Endothelial cell of umbilical vein (primary cell): ENCODE data around the gene DEXI. TPM values are rescaled to one million over a fixed set of nuclear protein-coding genes. Genes with fewer than 3 reads are reported as not detected.

Experiments
- BruUV-seq: library from RNA; stranded (reverse); fragments of 400-500 nt; replicated peaks from 2 replicates; lab custom pipeline; 2021; lab: Mats Ljungman, UMichigan
- CTCF ChIA-PET: fragments of 300-600, 350-600 bp; sonication (Branson Sonifier 250); formaldehyde crosslinking; loops from one replicate; lab custom pipeline; 2021; ENCODE audit warnings: antibody characterized with exemption, inconsistent platforms; lab: Charles Lee
- POLR2A ChIA-PET: fragments of 300-600, 350-600 bp; sonication (Branson Sonifier 250); formaldehyde crosslinking; loops from one replicate; lab custom pipeline; 2021; ENCODE audit warnings: antibody characterized with exemption, inconsistent platforms; lab: Charles Lee
- DNase-seq: peaks from one replicate; pipeline ENCODE4 v3.0.0-alpha.2; 2011; ENCODE audit warnings: low read depth, low spot score
- FAIRE-seq: peaks from 2 replicates; lab custom pipeline; 2011; peaks lifted over from hg19 to GRCh38; lab: Jason Lieb, UNC
- H2AFZ ChIP-seq: 2 replicates; pipeline ENCODE4 v1.6.0; 2012; ENCODE audit warnings: low read depth, low read length, control low read depth, inconsistent platforms
- H3K27ac ChIP-seq: 2 replicates; pipeline ENCODE4 v1.5.1; 2011; ENCODE audit warnings: low read depth, mild to moderate bottlenecking, control low read depth, low read length, moderate library complexity; ENCODE audit not compliant: insufficient read depth
- H3K27me3 ChIP-seq, 2 experiments: 2 replicates each; pipeline versions ENCODE4 v1.6.0 to v1.6.1; 2011; ENCODE audit warnings: low read length in 2 of 2, mixed read lengths in 1 of 2; ENCODE audit not compliant: control insufficient read depth in 2 of 2, insufficient read depth in 2 of 2
- H3K36me3 ChIP-seq, 2 experiments: 2 replicates in 1 of 2; 3 replicates in 1 of 2; pipeline ENCODE4 v1.5.1; 2011; ENCODE audit warnings: low read length in 2 of 2, mild to moderate bottlenecking in 1 of 2, moderate library complexity in 1 of 2; ENCODE audit not compliant: control insufficient read depth in 2 of 2, insufficient read depth in 2 of 2; ENCODE audit errors: extremely low read depth in 1 of 2
- H3K4me1 ChIP-seq: 3 replicates; pipeline ENCODE4 v1.5.1; 2011; ENCODE audit warnings: mild to moderate bottlenecking, low read length; ENCODE audit not compliant: control insufficient read depth, insufficient read depth; ENCODE audit errors: extremely low read depth
- H3K4me2 ChIP-seq: 2 replicates; pipeline ENCODE4 v1.6.1; 2011; ENCODE audit warnings: low read length, control low read depth, mixed read lengths; ENCODE audit not compliant: insufficient read depth
- H3K4me3 ChIP-seq, 3 experiments: fragments of 200-600 bp in 1 of 3; sonication (generic), shearing (Covaris generic) in 1 of 3; replicated peaks in 1 of 3; 2 replicates each; pipeline ENCODE4 v1.5.1; 2011 to 2016; ENCODE audit warnings: control low read depth in 3 of 3, low read length in 3 of 3, mild to moderate bottlenecking in 2 of 3, inconsistent platforms in 1 of 3, low read depth in 1 of 3, moderate library complexity in 1 of 3; ENCODE audit not compliant: insufficient read depth in 1 of 3
- H3K79me2 ChIP-seq: 2 replicates; pipeline ENCODE4 v1.6.0; 2012; ENCODE audit warnings: low read length, inconsistent platforms; ENCODE audit not compliant: control insufficient read depth, insufficient read depth
- H3K9ac ChIP-seq: replicated peaks from 2 replicates; pipeline ENCODE3; 2011; ENCODE audit warnings: low read length, control low read depth; ENCODE audit not compliant: insufficient read depth; ENCODE audit errors: extremely low read depth
- H3K9me1 ChIP-seq: replicated peaks from 3 replicates; pipeline ENCODE4 v1.6.0; 2011; ENCODE audit warnings: mild to moderate bottlenecking, low read length; ENCODE audit not compliant: control insufficient read depth, insufficient read depth; ENCODE audit errors: extremely low read depth
- H3K9me3 ChIP-seq: replicated peaks from 2 replicates; pipeline ENCODE4 v1.5.1; 2012; ENCODE audit warnings: low read length, inconsistent platforms; ENCODE audit not compliant: control insufficient read depth, insufficient read depth
- H4K20me1 ChIP-seq: replicated peaks from 2 replicates; pipeline ENCODE3; 2011; ENCODE audit warnings: mild to moderate bottlenecking, low read length; ENCODE audit not compliant: control insufficient read depth, insufficient read depth; ENCODE audit errors: extremely low read depth
- EZH2 ChIP-seq: IDR thresholded peaks from 2 replicates; pipeline ENCODE4 v1.6.1; 2012; ENCODE audit warnings: borderline replicate concordance, low read depth, mild to moderate bottlenecking, moderate library complexity, low read length, inconsistent platforms; ENCODE audit not compliant: severe bottlenecking
- FOS ChIP-seq: IDR thresholded peaks from 2 replicates; pipeline ENCODE4 v1.6.1; 2011; ENCODE audit warnings: mild to moderate bottlenecking, low read length, moderate library complexity, borderline replicate concordance; ENCODE audit not compliant: insufficient read depth
- GATA2 ChIP-seq: IDR thresholded peaks from 2 replicates; pipeline ENCODE4 v1.7.0; 2011; ENCODE audit warnings: low read depth, mild to moderate bottlenecking, moderate library complexity, mixed read lengths, low read length; ENCODE audit not compliant: insufficient read length, insufficient read depth
- JUN ChIP-seq: IDR thresholded peaks from 2 replicates; pipeline ENCODE4 v1.6.1; 2011; ENCODE audit warnings: borderline replicate concordance, low read depth; ENCODE audit not compliant: insufficient read length, insufficient read depth
- MYC ChIP-seq: IDR thresholded peaks from one replicate; pipeline ENCODE4 v1.6.1; 2011; ENCODE audit warnings: mild to moderate bottlenecking, low read depth, low read length
- POLR2A ChIP-seq: IDR thresholded peaks from 2 replicates; pipeline ENCODE4 v1.6.1; 2012; ENCODE audit warnings: low read depth, mild to moderate bottlenecking, control low read depth, low read length
- POLR2AphosphoS5 ChIP-seq: IDR thresholded peaks from 2 replicates; pipeline ENCODE4 v1.6.1; 2012; ENCODE audit warnings: low read depth, mild to moderate bottlenecking, control low read depth, low read length, moderate library complexity; ENCODE audit not compliant: insufficient read depth
- dilution Hi-C: fragments of 300-500 bp; cut with MboI; formaldehyde crosslinking; loops from one replicate; pipeline ENCODE4 v1.15.0; 2019; ENCODE audit warnings: low sequenced_read_pairs; ENCODE audit not compliant: extremely low pct_ligation_motif_present
- intact Hi-C: fragments of 100-400 bp; cut with micrococcal nuclease; formaldehyde crosslinking; loops from one replicate; pipeline ENCODE4 v1.10.0; 2022
- polyA plus RNA-seq, 4 experiments: library from polyadenylated mRNA; depleted of rRNA in 3 of 4; stranded (reverse) in 3 of 4; unstranded in 1 of 4; fragments of >200 nt; gene quantifications; 2 replicates each; pipeline versions ENCODE4 v1.2.1 to v1.2.3, GENCODE V29; 2011 to 2012; ENCODE audit warnings: missing spikeins in 1 of 4
- total RNA-seq: library from RNA; stranded (reverse); gene quantifications from 2 replicates; pipeline ENCODE4 v1.2.3, GENCODE V29; 2021
- TF ChIP-seq, protein P1 (sequence below): IDR thresholded peaks from 2 replicates; pipeline ENCODE4 v1.6.1; 2011; ENCODE audit not compliant: insufficient read depth, insufficient read length
- TF ChIP-seq, protein P2 (sequence below), 2 donors: IDR thresholded peaks; 1 replicate in 1 of 2; 2 replicates in 1 of 2; pipeline ENCODE4 v1.5.1; 2011; ENCODE audit warnings: low read length in 2 of 2, mild to moderate bottlenecking in 2 of 2, moderate library complexity in 2 of 2, control low read depth in 1 of 2, inconsistent platforms in 1 of 2, low read depth in 1 of 2; ENCODE audit not compliant: insufficient read depth in 1 of 2; ENCODE audit errors: extremely low read depth in 1 of 2

Gene DEXI
- total and polyA plus RNA-seq, 2 donors (not counting 3 experiments of a cell fraction or from before 2014, with no cell fraction given), result 32.8 to 69.5 TPM

DNA sequence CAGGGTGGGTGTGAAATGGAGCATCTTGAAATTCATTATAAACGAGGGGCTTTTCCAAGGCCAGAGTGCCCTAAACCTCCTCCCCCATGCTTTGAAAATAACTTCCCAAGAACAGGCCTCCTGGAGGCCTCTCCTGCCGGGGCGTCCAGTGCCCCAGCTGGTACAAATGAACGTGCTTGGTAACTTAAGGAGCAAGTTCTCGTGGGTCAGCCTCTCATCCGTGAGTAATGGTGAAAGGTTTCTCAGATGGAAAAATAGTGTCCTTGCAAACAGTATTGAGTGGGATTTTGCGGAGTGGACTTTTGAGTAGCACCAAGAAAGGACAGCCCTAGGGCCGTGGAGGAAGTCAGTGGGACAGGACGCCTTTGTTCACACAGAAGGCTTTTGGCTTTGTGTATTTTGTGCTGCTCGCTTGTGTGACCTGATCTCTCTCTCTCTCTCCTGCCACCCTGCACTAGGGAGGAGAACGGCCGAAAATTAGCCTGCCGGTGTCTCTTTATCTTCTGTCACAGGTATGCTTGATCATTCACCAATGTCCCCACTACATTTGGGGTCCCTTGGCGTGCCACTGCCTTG is 36.7 kb upstream of the DEXI start:
- Histone ChIP-seq H3K36me3 (peaks cover 0 to 5% of the 10 kb centered on the region in 2 experiments), H3K9me3 (no peaks in the 10 kb centered on the region), H3K27ac (no peak overlapping the region), H3K4me3 (no peak overlapping the region), H4K20me1 (no peaks in the 10 kb centered on the region), H3K9ac (no peak overlapping the region), H3K79me2 (no peaks in the 10 kb centered on the region), H3K4me1 (peaks cover 13% of the 10 kb centered on the region), H3K9me1 (no peaks in the 10 kb centered on the region), H2AFZ (no peak overlapping the region), H3K4me2 (no peak overlapping the region), H3K27me3 (no peaks in the 10 kb centered on the region)
- DNase-seq, result no peak
- POLR2A ChIA-PET, result no interaction called here
- dilution Hi-C loops (no loop called here), intact Hi-C loops (no loop called here)
- CTCF ChIA-PET, result interaction anchor here (1.2 to 1.3 kb wide), 2 partner anchors 15 to 276 kb away, joined by 3 read pairs; no protein-coding TSS in a partner anchor
- TF ChIP-seq, protein P1, sequence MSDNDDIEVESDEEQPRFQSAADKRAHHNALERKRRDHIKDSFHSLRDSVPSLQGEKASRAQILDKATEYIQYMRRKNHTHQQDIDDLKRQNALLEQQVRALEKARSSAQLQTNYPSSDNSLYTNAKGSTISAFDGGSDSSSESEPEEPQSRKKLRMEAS, result no peak
- TF ChIP-seq, protein P2, sequence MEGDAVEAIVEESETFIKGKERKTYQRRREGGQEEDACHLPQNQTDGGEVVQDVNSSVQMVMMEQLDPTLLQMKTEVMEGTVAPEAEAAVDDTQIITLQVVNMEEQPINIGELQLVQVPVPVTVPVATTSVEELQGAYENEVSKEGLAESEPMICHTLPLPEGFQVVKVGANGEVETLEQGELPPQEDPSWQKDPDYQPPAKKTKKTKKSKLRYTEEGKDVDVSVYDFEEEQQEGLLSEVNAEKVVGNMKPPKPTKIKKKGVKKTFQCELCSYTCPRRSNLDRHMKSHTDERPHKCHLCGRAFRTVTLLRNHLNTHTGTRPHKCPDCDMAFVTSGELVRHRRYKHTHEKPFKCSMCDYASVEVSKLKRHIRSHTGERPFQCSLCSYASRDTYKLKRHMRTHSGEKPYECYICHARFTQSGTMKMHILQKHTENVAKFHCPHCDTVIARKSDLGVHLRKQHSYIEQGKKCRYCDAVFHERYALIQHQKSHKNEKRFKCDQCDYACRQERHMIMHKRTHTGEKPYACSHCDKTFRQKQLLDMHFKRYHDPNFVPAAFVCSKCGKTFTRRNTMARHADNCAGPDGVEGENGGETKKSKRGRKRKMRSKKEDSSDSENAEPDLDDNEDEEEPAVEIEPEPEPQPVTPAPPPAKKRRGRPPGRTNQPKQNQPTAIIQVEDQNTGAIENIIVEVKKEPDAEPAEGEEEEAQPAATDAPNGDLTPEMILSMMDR (IDR thresholded peaks at IDR 0.05; ENCODE audit: extremely low read depth in 1 of 2, insufficient read depth in 1 of 2, low read depth in 1 of 2, low read length in 2 of 2), result no peak
- no peak for TF ChIP-seq MYC
- no peak for TF ChIP-seq POLR2AphosphoS5
- no peak for TF ChIP-seq POLR2A
- BruUV-seq, result no TSS peak
- FAIRE-seq, result no peak

DNA sequence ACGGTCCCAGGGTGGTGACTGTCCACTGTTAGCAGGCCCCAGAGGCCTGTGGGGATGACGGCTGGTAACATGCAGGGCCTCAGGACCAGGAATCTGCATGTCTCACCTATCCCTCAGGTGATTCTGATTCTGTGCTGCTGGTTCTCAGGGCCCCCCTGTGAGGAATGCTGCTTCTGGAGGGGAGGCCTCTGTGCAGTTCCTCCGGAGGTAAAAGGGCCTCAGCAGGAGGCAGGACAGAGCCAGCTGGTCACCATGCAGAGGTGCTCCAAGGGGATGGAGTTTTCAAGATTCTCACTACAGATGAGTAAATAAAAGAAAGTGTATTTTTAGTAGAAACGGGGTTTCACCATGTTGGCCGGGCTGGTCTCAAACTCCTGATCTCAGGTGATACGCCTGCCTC is 35.9 kb upstream of the DEXI start:
- no peak overlapping the region for H3K4me3 ChIP-seq
- DNase-seq, result no peak
- H3K4me2 ChIP-seq, result no peak overlapping the region
- no TSS peak for BruUV-seq
- H2AFZ ChIP-seq, result no peak overlapping the region
- FAIRE-seq, result no peak
- CTCF ChIA-PET, result no interaction called here
- no peak overlapping the region for H3K27ac ChIP-seq
- no peaks in the 10 kb centered on the region for H3K27me3 ChIP-seq
- intact Hi-C loops (no loop called here), dilution Hi-C loops (no loop called here)
- H3K9me1 ChIP-seq, result no peaks in the 10 kb centered on the region
- POLR2A ChIA-PET, result no interaction called here
- no peak for TF ChIP-seq POLR2AphosphoS5
- TF ChIP-seq, protein P2 (IDR thresholded peaks at IDR 0.05; ENCODE audit: extremely low read depth in 1 of 2, insufficient read depth in 1 of 2, low read depth in 1 of 2, low read length in 2 of 2), result no peak
- no peak for TF ChIP-seq EZH2
- no peak for TF ChIP-seq GATA2
- no peak for TF ChIP-seq JUN
- TF ChIP-seq, protein P1, result no peak
- no peak for TF ChIP-seq FOS
- TF ChIP-seq MYC, result no peak
- TF ChIP-seq POLR2A, result no peak
- peaks cover 11% of the 10 kb centered on the region for H3K4me1 ChIP-seq
- no peaks in the 10 kb centered on the region for H3K79me2 ChIP-seq
- no peaks in the 10 kb centered on the region for H4K20me1 ChIP-seq
- H3K36me3 ChIP-seq, result peaks cover 0 to 8% of the 10 kb centered on the region in 2 experiments
- no peak overlapping the region for H3K9ac ChIP-seq
- H3K9me3 ChIP-seq, result no peaks in the 10 kb centered on the region
